GM10248 (cell line): Measurements from ENCODE around the gene PGBD5.

Source experiments
- CTCF ChIA-PET: fragments of 300-600 bp; sonication (Branson Sonifier 250); formaldehyde crosslinking; extraction: SDS; loops from one replicate; lab custom pipeline; 2021; ENCODE audit warnings: antibody characterized with exemption; lab: Yijun Ruan, JAX
- POLR2A ChIA-PET: fragments of 350-650 bp; sonication (Branson Sonifier 250); formaldehyde crosslinking; extraction: SDS; loops from one replicate; lab custom pipeline; 2020; ENCODE audit warnings: antibody characterized with exemption; lab: Yijun Ruan, JAX
- DNase-seq: peaks from one replicate; pipeline ENCODE4 v3.0.0; 2012; ENCODE audit errors: extremely low spot score
- CTCF ChIP-seq: IDR thresholded peaks from 2 replicates; pipeline ENCODE4 v1.5.1; 2012; ENCODE audit warnings: mild to moderate bottlenecking, low read depth; ENCODE audit errors: extremely low read depth, missing control alignments, control extremely low read depth

The PGBD5 gene

GRCh38 chr1:230359992-230360668 is 66.0 kb downstream of the PGBD5 start:
- POLR2A ChIA-PET, result no interaction called here
- DNase-seq, result no peak
- CTCF ChIA-PET, result no interaction called here
- TF ChIP-seq CTCF, result no peak

- ChIA-PET POLR2A (no interaction called here), CTCF (interaction anchor here (1.3 kb wide), 1 partner anchor 10 kb away, joined by 4 read pairs; no protein-coding TSS in a partner anchor)
- no peak for TF ChIP-seq CTCF
- no peak for DNase-seq
These were observed 69.0 kb downstream of the PGBD5 start for GRCh38 chr1:230356869-230357794.

- DNase-seq, result no peak
- TF ChIP-seq CTCF, result no peak
- ChIA-PET CTCF (interaction anchor here (1.3 kb wide), 1 partner anchor 9 kb away, joined by 4 read pairs; no protein-coding TSS in a partner anchor), POLR2A (no interaction called here)
These were observed 69.9 kb downstream of the PGBD5 start for GRCh38 chr1:230356190-230356589.

- POLR2A ChIA-PET, result no interaction called here
- DNase-seq, result no peak
- no peak for TF ChIP-seq CTCF
- CTCF ChIA-PET, result interaction anchor here (1.3 kb wide), 1 partner anchor 8 kb away, joined by 4 read pairs; no protein-coding TSS in a partner anchor
These were observed 70.5 kb downstream of the PGBD5 start for GRCh38 chr1:230355594-230355993.

- DNase-seq, result no peak
- ChIA-PET CTCF (no interaction called here), POLR2A (no interaction called here)
- no peak for TF ChIP-seq CTCF
These were observed 71.0 kb downstream of the PGBD5 start for GRCh38 chr1:230355128-230355527.

GRCh38 chr1:230354005-230354404 is 72.1 kb downstream of the PGBD5 start:
- no peak for DNase-seq
- ChIA-PET CTCF (no interaction called here), POLR2A (no interaction called here)
- no peak for TF ChIP-seq CTCF
